Parathyroid adenoma (tissue), 2 donors: ENCODE results near the gene RUFY4.

ENCODE experiments used
- H2AFZ ChIP-seq: fragments of 300-600 bp; sonication (generic); one replicate; pipeline ENCODE4 v1.7.0; 2017; ENCODE audit warnings: antibody characterized with exemption, mild to moderate bottlenecking
- H3K27ac ChIP-seq: fragments of 300-600 bp; sonication (generic); one replicate; pipeline ENCODE4 v1.7.0; 2017
- H3K27me3 ChIP-seq: fragments of 300-600 bp; sonication (generic); one replicate; pipeline ENCODE4 v1.7.0; 2017; ENCODE audit warnings: low read length; ENCODE audit not compliant: control insufficient read depth, insufficient read depth
- H3K36me3 ChIP-seq: fragments of 300-600 bp; sonication (generic); one replicate; pipeline ENCODE4 v1.7.0; 2017; ENCODE audit warnings: low read length; ENCODE audit not compliant: control insufficient read depth, insufficient read depth
- H3K4me1 ChIP-seq: fragments of 300-600 bp; sonication (generic); one replicate; pipeline ENCODE4 v1.7.0; 2017; ENCODE audit warnings: control low read depth
- H3K4me2 ChIP-seq: fragments of 300-600 bp; sonication (generic); one replicate; pipeline ENCODE4 v1.7.0; 2017; ENCODE audit warnings: low read length
- H3K4me3 ChIP-seq: fragments of 300-600 bp; sonication (generic); one replicate; pipeline ENCODE4 v1.7.0; 2017; ENCODE audit warnings: low read depth, low read length
- H3K79me2 ChIP-seq: fragments of 300-600 bp; sonication (generic); one replicate; pipeline ENCODE4 v1.7.0; 2017; ENCODE audit warnings: control low read depth
- H3K9ac ChIP-seq: fragments of 300-600 bp; sonication (generic); one replicate; pipeline ENCODE4 v1.7.0; 2017; ENCODE audit warnings: mild to moderate bottlenecking
- H3K9me3 ChIP-seq: fragments of 300-600 bp; sonication (generic); one replicate; pipeline ENCODE4 v1.7.0; 2017; ENCODE audit warnings: low read length; ENCODE audit not compliant: control insufficient read depth
- TF ChIP-seq, protein P1 (sequence below): fragments of 300-600 bp; sonication (generic); IDR thresholded peaks from one replicate; pipeline ENCODE4 v1.7.0; 2017; ENCODE audit warnings: antibody characterized with exemption, mild to moderate bottlenecking
- donor health status: primary hyperparathyroidism.

RUFY4 gene

DNA sequence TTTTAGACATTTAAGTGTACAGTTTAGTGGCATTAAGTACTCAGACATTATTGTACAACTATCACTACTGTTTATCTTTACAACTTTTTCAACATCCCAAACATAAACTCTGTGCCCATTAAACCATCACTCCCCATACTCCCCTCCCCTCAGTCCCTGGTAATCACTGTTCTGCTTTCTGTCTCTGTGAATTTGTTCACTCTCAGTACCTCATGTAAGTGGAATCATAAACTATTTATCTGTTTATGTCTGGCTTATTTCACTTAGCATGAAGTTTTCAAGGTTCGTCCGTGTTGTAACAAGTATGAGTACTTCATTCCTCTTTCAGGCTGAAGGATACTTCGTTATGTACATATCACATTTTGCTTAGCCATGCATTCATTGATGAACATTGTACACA lies 9.8 kb upstream of the RUFY4 start:
- Histone ChIP-seq H3K27ac (no peak overlapping the region), H3K9ac (no peak overlapping the region), H3K4me3 (no peak overlapping the region), H3K4me2 (no peak overlapping the region), H3K36me3 (no peaks in the 10 kb centered on the region), H2AFZ (no peak overlapping the region), H3K27me3 (no peaks in the 10 kb centered on the region), H3K9me3 (no peaks in the 10 kb centered on the region), H3K79me2 (no peaks in the 10 kb centered on the region), H3K4me1 (no peaks in the 10 kb centered on the region)
- TF ChIP-seq, protein P1, sequence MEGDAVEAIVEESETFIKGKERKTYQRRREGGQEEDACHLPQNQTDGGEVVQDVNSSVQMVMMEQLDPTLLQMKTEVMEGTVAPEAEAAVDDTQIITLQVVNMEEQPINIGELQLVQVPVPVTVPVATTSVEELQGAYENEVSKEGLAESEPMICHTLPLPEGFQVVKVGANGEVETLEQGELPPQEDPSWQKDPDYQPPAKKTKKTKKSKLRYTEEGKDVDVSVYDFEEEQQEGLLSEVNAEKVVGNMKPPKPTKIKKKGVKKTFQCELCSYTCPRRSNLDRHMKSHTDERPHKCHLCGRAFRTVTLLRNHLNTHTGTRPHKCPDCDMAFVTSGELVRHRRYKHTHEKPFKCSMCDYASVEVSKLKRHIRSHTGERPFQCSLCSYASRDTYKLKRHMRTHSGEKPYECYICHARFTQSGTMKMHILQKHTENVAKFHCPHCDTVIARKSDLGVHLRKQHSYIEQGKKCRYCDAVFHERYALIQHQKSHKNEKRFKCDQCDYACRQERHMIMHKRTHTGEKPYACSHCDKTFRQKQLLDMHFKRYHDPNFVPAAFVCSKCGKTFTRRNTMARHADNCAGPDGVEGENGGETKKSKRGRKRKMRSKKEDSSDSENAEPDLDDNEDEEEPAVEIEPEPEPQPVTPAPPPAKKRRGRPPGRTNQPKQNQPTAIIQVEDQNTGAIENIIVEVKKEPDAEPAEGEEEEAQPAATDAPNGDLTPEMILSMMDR, result no peak

DNA sequence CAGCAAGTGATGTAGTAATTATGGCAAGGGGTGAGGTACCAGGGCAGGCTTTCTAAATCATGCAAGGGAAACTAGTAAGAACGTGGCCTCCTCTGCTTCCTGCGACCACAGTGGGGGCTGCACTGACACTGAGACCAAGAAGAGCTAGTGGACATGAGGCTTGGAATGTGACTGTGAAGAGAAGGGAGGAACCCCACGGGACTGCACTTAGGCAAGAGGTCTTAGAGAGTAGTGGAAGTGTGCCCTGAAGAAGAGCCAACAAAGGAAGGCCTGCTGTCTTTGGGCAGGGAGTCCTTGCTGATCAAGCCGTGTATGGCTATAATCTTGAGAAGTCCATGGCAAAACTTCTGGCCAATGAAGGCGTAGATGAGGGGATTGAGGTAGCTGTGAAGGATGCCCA lies 8.9 kb upstream of the RUFY4 start:
- H3K4me2 ChIP-seq, result no peak overlapping the region
- TF ChIP-seq, protein P1, result no peak
- H3K9ac ChIP-seq, result no peak overlapping the region
- no peaks in the 10 kb centered on the region for H3K4me1 ChIP-seq
- no peaks in the 10 kb centered on the region for H3K9me3 ChIP-seq
- no peak overlapping the region for H2AFZ ChIP-seq
- no peak overlapping the region for H3K27ac ChIP-seq
- no peaks in the 10 kb centered on the region for H3K79me2 ChIP-seq
- H3K27me3 ChIP-seq, result no peaks in the 10 kb centered on the region
- no peaks in the 10 kb centered on the region for H3K36me3 ChIP-seq
- H3K4me3 ChIP-seq, result no peak overlapping the region

DNA sequence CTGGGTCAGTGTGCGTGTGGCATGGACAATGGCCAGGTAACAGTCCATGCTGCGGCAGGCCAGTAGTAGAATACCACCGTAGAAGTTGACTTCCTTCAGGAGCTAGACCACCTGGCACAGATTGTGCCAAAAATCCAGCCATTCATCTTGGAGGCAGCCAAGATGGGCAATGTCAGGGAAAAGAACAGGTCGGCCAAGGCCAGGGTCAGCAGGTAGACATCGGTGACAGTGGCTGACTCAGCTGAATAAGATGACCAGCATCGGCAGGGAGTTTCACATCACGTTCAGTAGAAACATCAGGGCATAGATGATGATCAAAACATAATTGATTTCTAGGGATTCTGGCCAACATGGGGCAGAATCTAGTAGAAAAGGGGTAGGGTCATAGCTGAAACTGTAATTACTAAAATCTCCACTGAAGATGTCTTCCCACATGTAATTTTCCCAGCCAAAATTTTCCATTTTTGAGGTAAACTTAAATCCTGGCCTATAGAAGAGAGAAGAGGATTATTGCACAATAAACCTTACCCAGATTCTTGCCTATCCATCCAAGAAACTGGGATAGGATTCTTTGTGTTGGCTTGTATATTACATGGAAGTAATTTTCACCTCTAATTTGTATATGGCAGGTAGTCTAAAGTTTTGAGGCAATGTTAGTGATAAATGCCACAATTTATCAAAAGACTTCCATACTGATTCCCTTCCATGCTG lies 7.9 kb upstream of the RUFY4 start:
- Histone ChIP-seq H2AFZ (no peak overlapping the region), H3K27ac (no peak overlapping the region), H3K9me3 (no peaks in the 10 kb centered on the region), H3K4me2 (no peak overlapping the region), H3K4me3 (no peak overlapping the region), H3K9ac (no peak overlapping the region), H3K4me1 (no peaks in the 10 kb centered on the region), H3K27me3 (no peaks in the 10 kb centered on the region), H3K79me2 (no peaks in the 10 kb centered on the region), H3K36me3 (no peaks in the 10 kb centered on the region)
- TF ChIP-seq, protein P1, result no peak

GRCh38 chr2:218063486-218063885 lies 5.6 kb upstream of the RUFY4 start:
- Histone ChIP-seq H3K9me3 (no peaks in the 10 kb centered on the region), H2AFZ (no peak overlapping the region), H3K9ac (no peak overlapping the region), H3K4me3 (no peak overlapping the region), H3K4me1 (peaks cover under 1% of the 10 kb centered on the region), H3K4me2 (no peak overlapping the region), H3K79me2 (no peaks in the 10 kb centered on the region), H3K27ac (no peak overlapping the region), H3K36me3 (no peaks in the 10 kb centered on the region), H3K27me3 (no peaks in the 10 kb centered on the region)
- TF ChIP-seq, protein P1, result no peak

- Histone ChIP-seq H2AFZ (no peak overlapping the region), H3K27me3 (no peaks in the 10 kb centered on the region), H3K9ac (no peak overlapping the region), H3K79me2 (no peaks in the 10 kb centered on the region), H3K4me2 (no peak overlapping the region), H3K4me3 (no peak overlapping the region), H3K4me1 (peaks cover 2% of the 10 kb centered on the region), H3K36me3 (no peaks in the 10 kb centered on the region), H3K27ac (no peak overlapping the region), H3K9me3 (no peaks in the 10 kb centered on the region)
- TF ChIP-seq, protein P1, result no peak
Observed at GRCh38 chr2:218063896-218064295, 5.2 kb upstream of the RUFY4 start.
